Measurements from ENCODE around the gene SIGLEC12. TPM values are rescaled to one million over a fixed set of nuclear protein-coding genes. Genes with fewer than 3 reads are reported as not detected.

The SIGLEC12 gene
- total and polyA plus RNA-seq, 12 donors = 0.10 to 0.70 TPM; not detected in 10

DNA sequence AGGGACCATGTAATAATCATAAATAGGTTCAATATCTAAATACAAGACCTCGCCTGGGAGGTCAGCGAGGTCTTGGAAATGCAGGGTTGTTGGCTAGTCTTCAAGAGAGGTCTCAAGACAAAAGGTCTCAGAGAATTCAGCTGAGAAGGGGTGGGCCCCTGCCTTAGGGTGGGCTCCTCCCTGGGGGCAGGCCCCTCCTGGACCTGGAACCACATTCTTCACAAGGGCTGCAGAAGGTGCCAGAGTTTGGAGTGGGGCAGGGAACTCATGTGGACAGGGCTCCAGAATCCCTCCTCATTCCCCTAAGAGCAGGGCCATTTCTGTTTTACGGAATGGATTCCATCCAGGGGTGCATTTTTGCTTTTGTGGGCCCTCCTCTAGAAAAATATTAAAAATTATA, 13.1 kb downstream of the SIGLEC12 start:
- intact Hi-C loops (cut with DNase I) = no loop called here
- 63 to 68% methylated on average over 3 of the region's 3 CpGs for WGBS, 2 donors
- ATAC-seq (no peak), DNase-seq (no peak)
- H3K4me1 ChIP-seq = peaks cover 0 to 4% (median 0%) of the 10 kb centered on the region in 9 donors
- no peaks in the 10 kb centered on the region for H3K9me3 ChIP-seq
- H3K27ac ChIP-seq = no peak overlapping the region
- peaks cover 0 to 46% (median 11%) of the 10 kb centered on the region in 7 donors for H3K27me3 ChIP-seq
- H3K4me3 ChIP-seq = no peak overlapping the region
- H3K36me3 ChIP-seq = no peaks in the 10 kb centered on the region
- TF ChIP-seq, protein P1, sequence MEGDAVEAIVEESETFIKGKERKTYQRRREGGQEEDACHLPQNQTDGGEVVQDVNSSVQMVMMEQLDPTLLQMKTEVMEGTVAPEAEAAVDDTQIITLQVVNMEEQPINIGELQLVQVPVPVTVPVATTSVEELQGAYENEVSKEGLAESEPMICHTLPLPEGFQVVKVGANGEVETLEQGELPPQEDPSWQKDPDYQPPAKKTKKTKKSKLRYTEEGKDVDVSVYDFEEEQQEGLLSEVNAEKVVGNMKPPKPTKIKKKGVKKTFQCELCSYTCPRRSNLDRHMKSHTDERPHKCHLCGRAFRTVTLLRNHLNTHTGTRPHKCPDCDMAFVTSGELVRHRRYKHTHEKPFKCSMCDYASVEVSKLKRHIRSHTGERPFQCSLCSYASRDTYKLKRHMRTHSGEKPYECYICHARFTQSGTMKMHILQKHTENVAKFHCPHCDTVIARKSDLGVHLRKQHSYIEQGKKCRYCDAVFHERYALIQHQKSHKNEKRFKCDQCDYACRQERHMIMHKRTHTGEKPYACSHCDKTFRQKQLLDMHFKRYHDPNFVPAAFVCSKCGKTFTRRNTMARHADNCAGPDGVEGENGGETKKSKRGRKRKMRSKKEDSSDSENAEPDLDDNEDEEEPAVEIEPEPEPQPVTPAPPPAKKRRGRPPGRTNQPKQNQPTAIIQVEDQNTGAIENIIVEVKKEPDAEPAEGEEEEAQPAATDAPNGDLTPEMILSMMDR (IDR thresholded peaks at IDR 0.05) = no peak

DNA sequence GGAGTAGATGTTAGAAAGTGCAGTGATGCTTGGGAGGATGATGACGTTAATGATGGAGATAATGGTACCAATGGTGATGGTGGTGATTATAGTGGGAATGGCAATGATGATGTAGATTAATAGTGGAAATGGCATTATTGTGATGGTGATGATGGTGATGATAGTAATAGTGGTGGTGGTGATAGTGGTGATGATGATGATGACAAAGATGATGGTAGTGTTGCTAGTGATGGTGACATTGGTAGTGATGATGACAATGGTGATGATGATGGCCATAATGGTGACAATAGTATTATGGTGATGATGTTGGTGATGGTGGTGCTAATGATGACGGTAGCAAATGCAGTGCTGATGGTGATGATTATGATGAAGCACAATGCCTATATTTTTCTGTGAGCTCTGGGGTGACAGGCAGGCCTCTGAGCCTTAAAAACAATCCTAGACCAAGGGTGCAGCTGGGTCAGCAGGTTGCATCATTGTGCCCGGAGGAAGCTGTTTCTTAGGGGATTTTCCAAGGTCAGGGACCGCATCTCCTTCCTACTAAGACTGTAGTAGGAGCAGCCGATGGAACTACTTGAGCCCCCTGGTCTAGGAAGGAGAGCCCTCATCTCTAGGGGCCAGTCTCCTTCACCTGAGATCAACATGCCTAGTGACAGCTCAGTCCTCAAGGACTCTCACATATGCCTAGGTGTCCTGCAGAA, 15.5 kb downstream of the SIGLEC12 start:
- Histone ChIP-seq H3K4me1 (no peaks in the 10 kb centered on the region), H3K27ac (no peak overlapping the region), H3K27me3 (peaks cover 0 to 56% (median 27%) of the 10 kb centered on the region in 7 donors), H3K4me3 (no peak overlapping the region), H3K9me3 (no peaks in the 10 kb centered on the region), H3K36me3 (no peaks in the 10 kb centered on the region)
- DNase-seq = no peak
- TF ChIP-seq, protein P1 (IDR thresholded peaks at IDR 0.05) = no peak
- intact Hi-C loops (cut with DNase I) = no loop called here
- WGBS, 2 donors = 77 to 83% methylated on average over 5 of the region's 5 CpGs
- ATAC-seq = no peak

DNA sequence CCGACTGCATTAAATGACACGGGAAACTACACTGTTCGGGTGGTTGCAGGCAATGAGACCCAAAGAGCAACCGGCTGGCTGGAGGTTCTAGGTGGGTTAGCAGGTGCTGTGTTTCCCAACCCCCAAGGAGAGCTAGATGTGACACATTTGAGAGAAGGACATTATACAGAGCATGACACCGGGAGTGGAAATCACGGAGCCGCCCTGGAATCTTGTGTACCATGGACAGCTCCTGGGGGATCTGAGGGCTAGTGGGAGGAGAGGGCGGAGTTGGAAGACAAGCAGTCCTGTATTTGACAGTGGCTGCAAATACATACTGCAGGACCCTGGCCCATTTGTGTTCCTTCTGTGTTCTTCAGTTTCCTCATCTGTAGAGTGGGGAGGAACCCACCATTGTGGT, 21.0 kb downstream of the SIGLEC12 start:
- no peak for DNase-seq
- Histone ChIP-seq H3K9me3 (peaks cover 0 to 6% (median 0%) of the 10 kb centered on the region in 11 donors), H3K36me3 (no peaks in the 10 kb centered on the region), H3K4me3 (no peak overlapping the region), H3K4me1 (no peaks in the 10 kb centered on the region), H3K27me3 (peaks cover 0 to 57% (median 48%) of the 10 kb centered on the region in 7 donors), H3K27ac (no peak overlapping the region)
- intact Hi-C loops (cut with DNase I) = no loop called here
- ATAC-seq = no peak
- WGBS, 2 donors = 33 to 42% methylated on average over 8 of the region's 8 CpGs
- TF ChIP-seq, protein P1 (IDR thresholded peaks at IDR 0.05) = no peak

DNA sequence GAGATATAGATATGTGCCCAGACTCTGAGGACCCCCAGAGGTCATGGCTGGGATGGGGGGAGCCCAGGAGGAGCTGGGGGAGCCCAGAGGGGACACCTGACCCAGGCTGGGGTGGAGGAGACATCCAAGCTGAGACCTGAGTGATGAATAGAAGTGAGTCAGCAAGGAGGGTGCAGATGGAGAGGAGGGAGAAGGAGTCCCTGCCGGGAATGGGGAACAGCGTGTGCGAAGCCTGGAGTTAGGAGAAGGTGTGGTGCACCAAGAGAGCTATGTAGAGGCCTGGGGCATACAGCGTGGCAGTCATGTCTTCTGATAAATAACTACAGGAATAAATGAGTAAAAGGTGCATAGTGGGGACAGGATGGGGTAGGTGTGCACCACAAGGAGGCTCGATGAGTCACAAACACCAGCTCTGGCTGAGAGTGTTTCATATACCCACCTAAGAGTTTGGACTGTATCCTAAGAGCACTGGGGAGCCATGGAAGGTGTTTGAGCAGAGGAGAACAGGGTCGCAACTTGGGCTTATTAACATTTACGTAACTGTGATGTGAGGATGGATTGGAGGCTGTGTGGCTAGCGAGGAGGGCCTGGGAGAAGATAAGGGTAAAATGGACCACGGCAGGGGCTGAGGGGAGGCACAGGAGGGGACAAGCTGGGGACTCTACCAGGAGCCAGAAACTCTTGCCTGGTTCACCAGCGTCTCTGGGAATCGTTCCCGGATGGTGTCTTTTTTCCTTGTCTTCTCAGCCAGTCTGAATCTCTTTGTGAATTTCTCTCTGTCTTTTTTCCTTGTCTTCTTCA, 21.9 kb downstream of the SIGLEC12 start:
- TF ChIP-seq, protein P1 (IDR thresholded peaks at IDR 0.05) = no peak
- intact Hi-C loops (cut with DNase I) = loop anchor here in 4 of 10 donors (10.0 kb wide), 3 partner anchors 175 to 305 kb away; no protein-coding TSS in a partner anchor
- DNase-seq (no peak), ATAC-seq (no peak)
- peaks cover 0 to 56% (median 46%) of the 10 kb centered on the region in 7 donors for H3K27me3 ChIP-seq
- no peak overlapping the region for H3K27ac ChIP-seq
- H3K36me3 ChIP-seq = no peaks in the 10 kb centered on the region
- H3K4me1 ChIP-seq = no peaks in the 10 kb centered on the region
- 79 to 83% methylated on average over 12 of the region's 12 CpGs for WGBS, 2 donors
- no peak overlapping the region for H3K4me3 ChIP-seq
- peaks cover 0 to 6% (median 0%) of the 10 kb centered on the region in 11 donors for H3K9me3 ChIP-seq

Measured in heart right ventricle (tissue), 16 donors.